ENCODE measurements around the gene CTNNA2.

Gene CTNNA2

GRCh38 chr2:80475970-80476369, 963.1 kb downstream of the CTNNA2 start:
- no peak for DNase-seq (ENCODE audit: low read depth in 3 of 3)

- no peak for DNase-seq (ENCODE audit: low read depth in 3 of 3)
These were observed 963.8 kb downstream of the CTNNA2 start for GRCh38 chr2:80476535-80477117.

DNA sequence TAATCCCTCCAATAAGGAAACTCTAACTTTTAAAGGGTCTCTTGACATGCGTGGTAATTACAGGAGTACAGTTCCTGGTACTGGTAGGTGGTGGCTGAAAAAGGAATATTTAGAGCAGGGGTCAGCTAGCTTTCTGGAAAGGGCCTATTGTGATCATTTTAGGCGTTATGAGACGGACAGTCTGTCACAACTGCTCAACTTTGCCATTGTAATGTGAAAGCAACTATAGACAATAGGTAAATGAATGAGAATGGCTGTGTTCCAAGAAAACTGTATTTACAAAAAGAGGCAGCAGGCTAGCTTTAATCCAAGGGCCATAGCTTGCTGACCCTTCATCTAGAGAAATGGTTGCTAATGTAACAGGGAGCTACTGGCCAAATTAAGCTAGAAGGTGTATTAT, 969.4 kb downstream of the CTNNA2 start:
- no peak for DNase-seq (ENCODE audit: low read depth in 3 of 3)

DNA sequence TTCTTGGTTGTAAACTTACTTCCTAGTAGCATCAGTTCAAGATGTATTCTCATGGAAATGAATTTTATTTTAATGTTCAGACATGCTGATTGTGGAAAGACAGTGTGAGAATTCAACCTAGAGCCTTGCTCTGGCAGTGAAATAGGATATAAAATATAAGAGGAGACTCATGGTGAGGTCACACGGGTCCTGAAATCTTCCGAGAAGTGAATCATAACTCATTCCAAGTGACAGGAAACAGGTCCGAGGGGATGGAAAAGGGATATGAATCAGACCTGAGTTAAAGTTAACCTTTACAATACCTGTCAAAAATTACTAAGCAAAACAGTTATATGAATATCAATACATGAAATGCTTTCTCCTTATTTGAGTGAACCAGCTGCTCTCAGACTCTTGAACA, 976.9 kb downstream of the CTNNA2 start:
- no peak for DNase-seq (ENCODE audit: low read depth in 3 of 3)

GRCh38 chr2:80490964-80491363, 978.1 kb downstream of the CTNNA2 start:
- no peak for DNase-seq (ENCODE audit: low read depth in 3 of 3)

- DNase-seq (ENCODE audit: low read depth in 3 of 3): no peak
These were observed 983.5 kb downstream of the CTNNA2 start for GRCh38 chr2:80496346-80496745.

GRCh38 chr2:80496775-80497174, 983.9 kb downstream of the CTNNA2 start:
- DNase-seq (ENCODE audit: low read depth in 3 of 3): no peak

GRCh38 chr2:80499095-80499494, 986.2 kb downstream of the CTNNA2 start:
- no peak for DNase-seq (ENCODE audit: low read depth in 3 of 3)

- DNase-seq (ENCODE audit: low read depth in 3 of 3): no peak
These were observed 989.2 kb downstream of the CTNNA2 start for GRCh38 chr2:80501874-80502624.

DNA sequence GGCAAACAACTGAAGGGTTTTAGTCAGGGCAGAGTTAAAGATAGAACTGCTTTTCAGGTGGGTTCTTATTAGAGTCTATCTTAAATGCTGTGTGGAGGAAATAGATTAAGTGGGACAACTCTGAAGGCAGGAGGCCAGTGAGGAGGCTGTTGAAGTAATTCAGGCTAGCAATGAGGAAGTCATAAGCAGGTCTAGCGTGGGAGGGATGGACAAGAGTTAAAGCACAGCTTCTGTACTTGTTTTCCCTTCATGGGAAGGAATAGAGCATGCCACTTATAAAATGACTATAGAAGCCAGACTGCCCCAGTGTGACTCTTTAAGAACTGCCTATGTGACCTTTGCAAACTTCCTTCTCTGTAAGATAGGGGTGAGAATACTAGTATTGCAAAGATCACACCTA, 993.7 kb downstream of the CTNNA2 start:
- no peak for DNase-seq (ENCODE audit: low read depth in 3 of 3)

DNA sequence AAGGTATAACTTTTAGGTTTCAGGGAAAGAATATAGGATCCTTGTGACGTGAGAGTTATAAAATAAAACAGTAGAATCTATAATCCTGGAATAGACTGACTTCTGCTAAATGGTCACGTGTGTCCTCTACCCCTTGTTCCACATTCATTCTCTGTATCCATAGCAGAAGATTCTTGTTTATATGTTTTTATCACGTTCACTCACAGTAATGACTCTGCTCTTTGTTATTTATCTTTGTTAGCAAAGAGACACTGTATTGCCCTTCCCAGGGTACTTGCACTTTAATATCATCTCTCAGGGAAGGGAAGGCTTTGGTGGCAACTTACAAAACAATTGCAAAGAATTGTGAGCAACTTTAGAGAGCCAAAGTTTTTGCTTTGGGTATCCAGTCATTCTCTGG, 997.9 kb downstream of the CTNNA2 start:
- no peak for DNase-seq (ENCODE audit: low read depth in 3 of 3)

GRCh38 chr2:80515964-80516363, 1003.1 kb downstream of the CTNNA2 start:
- no peak for DNase-seq (ENCODE audit: low read depth in 3 of 3)

- no peak for DNase-seq (ENCODE audit: low read depth in 3 of 3)
These were observed 1004.5 kb downstream of the CTNNA2 start for GRCh38 chr2:80517316-80517715.

GRCh38 chr2:80519121-80519643, 1006.3 kb downstream of the CTNNA2 start:
- DNase-seq (ENCODE audit: low read depth in 3 of 3): no peak

- no peak for DNase-seq (ENCODE audit: low read depth in 3 of 3)
These were observed 1006.9 kb downstream of the CTNNA2 start for GRCh38 chr2:80519699-80520291.

DNA sequence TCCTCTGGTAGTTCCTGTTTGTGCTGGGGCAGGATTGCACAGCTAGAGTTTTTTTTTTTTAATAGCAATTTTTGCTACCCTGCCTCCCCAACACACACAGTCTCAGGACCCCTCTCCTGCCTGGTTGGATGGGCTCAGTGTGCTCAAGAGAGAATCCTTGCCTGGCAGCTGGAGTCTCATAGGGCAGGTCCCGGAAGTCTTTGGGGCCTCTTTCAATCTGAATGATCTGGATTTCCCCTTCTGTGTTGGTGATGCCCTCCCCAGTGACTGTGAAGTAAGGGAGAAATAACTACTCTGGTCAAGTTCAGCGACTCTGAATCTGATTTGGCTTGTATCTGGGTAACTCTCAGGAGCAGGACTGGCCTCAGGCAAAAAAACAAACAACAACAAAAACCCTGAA, 1012.3 kb downstream of the CTNNA2 start:
- DNase-seq (ENCODE audit: low read depth in 3 of 3): no peak

- DNase-seq (ENCODE audit: low read depth in 3 of 3): no peak
These were observed 1014.3 kb downstream of the CTNNA2 start for GRCh38 chr2:80527119-80527518.

- DNase-seq (ENCODE audit: low read depth in 3 of 3): no peak
These were observed 1016.8 kb downstream of the CTNNA2 start for GRCh38 chr2:80529466-80530165.

GRCh38 chr2:80530442-80531064, 1017.7 kb downstream of the CTNNA2 start:
- DNase-seq (ENCODE audit: low read depth in 3 of 3): no peak

GRCh38 chr2:80531319-80531718, 1018.5 kb downstream of the CTNNA2 start:
- DNase-seq (ENCODE audit: low read depth in 3 of 3): no peak

GRCh38 chr2:80545420-80546210, 1032.8 kb downstream of the CTNNA2 start:
- no peak for DNase-seq (ENCODE audit: low read depth in 3 of 3)
